Smooth muscle cell (in vitro differentiated cells): ENCODE measurements around the gene CHD5. TPM values are rescaled to one million over a fixed set of nuclear protein-coding genes. Genes with fewer than 3 reads are reported as not detected.

ENCODE experiments used
- DNase-seq: peaks from one replicate; lab custom pipeline; 2025; ENCODE audit not compliant: unreplicated experiment; lab: John Stamatoyannopoulos, UW
- H2AFZ ChIP-seq: fragments of 200-600 bp; sonication (generic); 2 replicates; pipeline ENCODE4 v1.6.0; 2016; ENCODE audit warnings: antibody characterized with exemption, low read depth, mild to moderate bottlenecking
- H3F3A ChIP-seq: fragments of 200-600 bp; sonication (generic); 2 replicates; pipeline ENCODE4 v1.6.0; 2017; ENCODE audit warnings: antibody characterized with exemption, low read depth
- H3K27ac ChIP-seq: fragments of 200-600 bp; sonication (generic); 2 replicates; pipeline ENCODE4 v1.5.1; 2016; ENCODE audit warnings: low read depth, mild to moderate bottlenecking
- H3K27me3 ChIP-seq: fragments of 200-600 bp; sonication (generic); 2 replicates; pipeline ENCODE4 v1.6.1; 2016; ENCODE audit warnings: low read depth, mild to moderate bottlenecking
- H3K36me3 ChIP-seq: fragments of 200-600 bp; sonication (generic); 2 replicates; pipeline ENCODE4 v1.5.1; 2016; ENCODE audit warnings: low read depth
- H3K4me1 ChIP-seq: fragments of 200-600 bp; sonication (generic); 2 replicates; pipeline ENCODE4 v1.5.1; 2016; ENCODE audit warnings: low read depth
- H3K4me2 ChIP-seq: fragments of 200-600 bp; sonication (generic); 2 replicates; pipeline ENCODE4 v1.6.0; 2016; ENCODE audit warnings: mild to moderate bottlenecking
- H3K4me3 ChIP-seq: fragments of 200-600 bp; sonication (generic); 2 replicates; pipeline ENCODE4 v1.5.1; 2016; ENCODE audit warnings: mild to moderate bottlenecking
- H3K79me2 ChIP-seq: fragments of 200-600 bp; sonication (generic); 2 replicates; pipeline ENCODE4 v1.6.0; 2016; ENCODE audit warnings: low read depth, mild to moderate bottlenecking
- H3K9ac ChIP-seq: fragments of 200-600 bp; sonication (generic); 2 replicates; pipeline ENCODE4 v1.6.0; 2016; ENCODE audit warnings: low read depth
- H3K9me3 ChIP-seq: fragments of 200-600 bp; sonication (generic); replicated peaks from 2 replicates; pipeline ENCODE4 v1.5.1; 2016; ENCODE audit warnings: low read depth
- H4K20me1 ChIP-seq: fragments of 200-600 bp; sonication (generic); 2 replicates; pipeline ENCODE4 v1.6.0; 2016; ENCODE audit warnings: low read depth
- CTCF ChIP-seq: fragments of 200-600 bp; sonication (generic); IDR thresholded peaks from 2 replicates; pipeline ENCODE4 v1.5.1; 2017; ENCODE audit warnings: borderline replicate concordance, mild to moderate bottlenecking, antibody characterized with exemption; ENCODE audit not compliant: insufficient read depth, poor library complexity, severe bottlenecking
- WGBS: methylation state at CpG from one replicate; pipeline ENCODE4 v1.1.7; 2016; ENCODE audit warnings: low lambda C conversion rate; 5-methylcytosine and 5-hydroxymethylcytosine counted together
- polyA plus RNA-seq: library from polyadenylated mRNA; unstranded; fragments of >200 nt; fragmentation: Nextera tagmentation; extraction: Ambion mirVana; gene quantifications from 2 replicates; pipeline ENCODE4 v1.2.1, GENCODE V29; 2016
- total RNA-seq: library from RNA; depleted of rRNA; stranded (reverse); fragments of >200 nt; gene quantifications from 2 replicates; pipeline ENCODE4 v1.2.3, GENCODE V29; 2014

Gene CHD5
- total and polyA plus RNA-seq, 2 experiments from 2014 or later, result 0.40 TPM; not detected in 1

GRCh38 chr1:6184083-6184783, 4.1 kb upstream of the CHD5 start:
- H4K20me1 ChIP-seq, result peaks cover 85% of the 10 kb centered on the region
- no peak overlapping the region for H3K27ac ChIP-seq

GRCh38 chr1:6183520-6183989, 3.4 kb upstream of the CHD5 start:
- Histone ChIP-seq H3K27me3 (peaks cover 39% of the 10 kb centered on the region), H3F3A (peaks cover 14% of the 10 kb centered on the region), H3K4me3 (no peak overlapping the region), H3K9ac (no peak overlapping the region), H2AFZ (no peak overlapping the region), H3K27ac (no peak overlapping the region), H3K9me3 (no peaks in the 10 kb centered on the region), H3K79me2 (peaks cover 3% of the 10 kb centered on the region), H3K4me2 (no peak overlapping the region), H3K4me1 (peaks cover 6% of the 10 kb centered on the region), H4K20me1 (peaks cover 84% of the 10 kb centered on the region), H3K36me3 (no peaks in the 10 kb centered on the region)
- no peak for TF ChIP-seq CTCF
- WGBS, result 73% methylated on average over 6 of the region's 6 CpGs
- no peak for DNase-seq

More at GRCh38 chr1:6184083-6184783, 4.1 kb upstream of the CHD5 start:
- DNase-seq, result no peak
- H3K36me3 ChIP-seq, result peaks cover 3% of the 10 kb centered on the region
- no peak overlapping the region for H3K9ac ChIP-seq
- H3K9me3 ChIP-seq, result no peaks in the 10 kb centered on the region
- no peak overlapping the region for H3K4me2 ChIP-seq
- no peak overlapping the region for H3K4me3 ChIP-seq
- H3K79me2 ChIP-seq, result peaks cover 4% of the 10 kb centered on the region
- H3K4me1 ChIP-seq, result peaks cover 6% of the 10 kb centered on the region
- TF ChIP-seq CTCF, result no peak
- H2AFZ ChIP-seq, result no peak overlapping the region
- peaks cover 33% of the 10 kb centered on the region for H3K27me3 ChIP-seq
- peaks cover 14% of the 10 kb centered on the region for H3F3A ChIP-seq
- WGBS, result 91% methylated on average over 13 of the region's 13 CpGs

DNA sequence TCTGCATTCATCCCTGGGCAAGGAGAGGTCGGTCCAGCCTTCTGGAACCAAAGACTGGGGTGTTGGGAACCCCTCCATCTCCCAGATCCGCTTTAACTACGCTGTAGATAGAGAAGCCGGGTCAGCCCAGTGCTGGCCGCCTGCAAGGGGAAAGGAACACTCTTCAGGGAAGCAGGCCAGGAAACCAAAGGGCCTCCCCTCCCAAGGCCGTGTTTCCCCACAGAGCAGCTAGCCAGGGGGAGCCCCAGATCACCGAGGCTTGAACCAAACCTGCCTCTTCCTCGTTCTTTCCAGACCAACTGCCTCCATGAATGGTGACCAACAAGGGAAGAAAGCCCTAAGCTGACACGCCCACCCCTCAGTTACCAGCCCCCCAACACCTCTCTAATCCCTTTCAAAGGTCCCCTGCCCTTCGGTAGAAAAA, 1.2 kb upstream of the CHD5 start:
- Histone ChIP-seq H3K4me2 (no peak overlapping the region), H3K9me3 (no peaks in the 10 kb centered on the region), H3F3A (peaks cover 10% of the 10 kb centered on the region), H3K4me3 (no peak overlapping the region), H3K79me2 (no peaks in the 10 kb centered on the region), H2AFZ (no peak overlapping the region), H3K9ac (no peak overlapping the region), H3K27ac (no peak overlapping the region), H3K36me3 (no peaks in the 10 kb centered on the region), H3K4me1 (peaks cover 6% of the 10 kb centered on the region), H3K27me3 (peaks cover 61% of the 10 kb centered on the region), H4K20me1 (peaks cover 75% of the 10 kb centered on the region)
- DNase-seq, result no peak
- 55% methylated on average over 10 of the region's 10 CpGs for WGBS
- TF ChIP-seq CTCF, result no peak

DNA sequence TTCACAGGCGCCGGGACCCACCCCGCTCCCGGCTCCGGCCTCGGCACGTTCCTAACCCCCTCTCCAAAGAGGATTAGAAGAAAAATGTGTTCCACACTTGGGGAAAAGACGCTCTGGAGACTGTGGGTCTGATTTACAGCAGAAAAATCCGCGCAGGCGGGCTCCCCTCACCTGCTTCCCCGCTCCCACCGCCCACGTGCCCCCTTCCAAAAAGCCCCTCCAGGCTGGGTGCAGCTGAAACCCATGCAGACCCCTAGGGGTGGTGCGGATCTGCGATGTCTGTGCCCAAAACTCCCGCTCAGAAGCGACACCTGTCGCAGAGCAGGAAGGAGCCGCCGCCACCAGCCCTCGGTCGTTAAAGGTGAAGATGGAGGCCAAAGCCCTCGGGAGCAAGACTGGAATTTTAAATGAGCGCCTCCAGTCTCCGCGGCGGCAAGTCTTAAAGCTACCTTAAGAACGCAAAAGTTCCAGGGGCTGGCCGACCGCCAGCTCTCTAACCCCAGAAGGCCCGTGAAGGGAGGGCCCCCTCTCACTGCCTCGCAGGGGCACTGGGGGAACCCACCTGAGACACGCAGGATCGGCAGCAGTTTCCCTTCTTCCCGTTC, 688 bp upstream of the CHD5 start:
- Histone ChIP-seq H3K9me3 (no peaks in the 10 kb centered on the region), H3K36me3 (no peaks in the 10 kb centered on the region), H3K4me1 (peaks cover 6% of the 10 kb centered on the region), H3F3A (peaks cover 9% of the 10 kb centered on the region), H3K4me2 (no peak overlapping the region), H3K79me2 (no peaks in the 10 kb centered on the region), H2AFZ (no peak overlapping the region), H3K27ac (no peak overlapping the region), H4K20me1 (peaks cover 71% of the 10 kb centered on the region), H3K4me3 (no peak overlapping the region), H3K9ac (no peak overlapping the region), H3K27me3 (peaks cover 65% of the 10 kb centered on the region)
- 10% methylated on average over 33 of the region's 36 CpGs for WGBS
- TF ChIP-seq CTCF, result no peak
- DNase-seq, result no peak
